ENCODE data around the gene TEAD1.
A peak's percentile ranks its signal among the peaks of the same experiment; 100 is the strongest.
"Not testable (repeated sequence)": the region's sequence is repeated elsewhere in the genome, so short reads cannot be mapped to it uniquely, and the experiment has no call there.

The TEAD1 gene

GRCh38 chr11:12868315-12869073 is 194.3 kb downstream of the TEAD1 start:
- H3K4me3 Mint-ChIP-seq, result no peak overlapping the region
- no peaks in the 10 kb centered on the region for H3K9me3 Mint-ChIP-seq
- TF ChIP-seq, protein P1, sequence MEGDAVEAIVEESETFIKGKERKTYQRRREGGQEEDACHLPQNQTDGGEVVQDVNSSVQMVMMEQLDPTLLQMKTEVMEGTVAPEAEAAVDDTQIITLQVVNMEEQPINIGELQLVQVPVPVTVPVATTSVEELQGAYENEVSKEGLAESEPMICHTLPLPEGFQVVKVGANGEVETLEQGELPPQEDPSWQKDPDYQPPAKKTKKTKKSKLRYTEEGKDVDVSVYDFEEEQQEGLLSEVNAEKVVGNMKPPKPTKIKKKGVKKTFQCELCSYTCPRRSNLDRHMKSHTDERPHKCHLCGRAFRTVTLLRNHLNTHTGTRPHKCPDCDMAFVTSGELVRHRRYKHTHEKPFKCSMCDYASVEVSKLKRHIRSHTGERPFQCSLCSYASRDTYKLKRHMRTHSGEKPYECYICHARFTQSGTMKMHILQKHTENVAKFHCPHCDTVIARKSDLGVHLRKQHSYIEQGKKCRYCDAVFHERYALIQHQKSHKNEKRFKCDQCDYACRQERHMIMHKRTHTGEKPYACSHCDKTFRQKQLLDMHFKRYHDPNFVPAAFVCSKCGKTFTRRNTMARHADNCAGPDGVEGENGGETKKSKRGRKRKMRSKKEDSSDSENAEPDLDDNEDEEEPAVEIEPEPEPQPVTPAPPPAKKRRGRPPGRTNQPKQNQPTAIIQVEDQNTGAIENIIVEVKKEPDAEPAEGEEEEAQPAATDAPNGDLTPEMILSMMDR (IDR thresholded peaks at IDR 0.05; ENCODE audit: unreplicated experiment in 3 of 3), result peak in 2 of 3 experiments; percentile 8 to 19
- peak overlapping the region in 2 of 3 experiments; percentile 21 to 37 for H3K27ac Mint-ChIP-seq
- H3K4me1 Mint-ChIP-seq, result peaks cover 30% of the 10 kb centered on the region
- no peaks in the 10 kb centered on the region for H3K27me3 Mint-ChIP-seq (ENCODE audit: low read depth)
- peaks cover 5% of the 10 kb centered on the region for H3K36me3 Mint-ChIP-seq (ENCODE audit: low read depth)

DNA sequence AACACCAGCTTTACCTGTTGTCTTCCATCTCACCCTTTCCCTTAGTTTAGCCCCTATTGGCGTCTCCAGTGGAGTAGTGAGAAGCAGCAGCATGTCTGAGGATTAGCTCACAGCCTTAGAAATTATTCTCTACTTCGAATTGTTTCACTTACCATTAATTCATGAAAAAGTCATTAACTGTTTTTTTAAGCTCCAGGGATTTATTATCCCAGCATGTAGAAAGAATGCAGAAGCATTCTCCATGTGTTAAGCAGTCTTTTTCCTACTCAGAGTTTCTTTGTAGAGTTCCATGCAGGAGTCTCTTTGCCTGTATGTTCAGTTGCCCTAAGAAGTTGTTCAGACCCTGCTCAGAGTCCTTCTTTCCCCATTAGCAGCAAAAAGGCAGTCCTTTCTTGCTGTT is 197.0 kb downstream of the TEAD1 start:
- no peaks in the 10 kb centered on the region for H3K27me3 Mint-ChIP-seq (ENCODE audit: low read depth)
- H3K4me1 Mint-ChIP-seq, result peaks cover 8% of the 10 kb centered on the region
- H3K4me3 Mint-ChIP-seq, result no peak overlapping the region
- TF ChIP-seq, protein P1 (IDR thresholded peaks at IDR 0.05; ENCODE audit: unreplicated experiment in 3 of 3), result no peak
- peak overlapping the region; percentile 55 to 89 (median 71) for H3K27ac Mint-ChIP-seq
- H3K36me3 Mint-ChIP-seq (ENCODE audit: low read depth), result peaks cover 5% of the 10 kb centered on the region
- H3K9me3 Mint-ChIP-seq, result no peaks in the 10 kb centered on the region

GRCh38 chr11:12871788-12872321 is 197.6 kb downstream of the TEAD1 start:
- TF ChIP-seq, protein P1 (IDR thresholded peaks at IDR 0.05; ENCODE audit: unreplicated experiment in 3 of 3), result no peak

GRCh38 chr11:12876340-12876739 is 202.1 kb downstream of the TEAD1 start:
- Mint-ChIP-seq H3K27me3 (ENCODE audit: low read depth) (no peaks in the 10 kb centered on the region), H3K9me3 (no peaks in the 10 kb centered on the region), H3K4me3 (no peak overlapping the region), H3K4me1 (peaks cover 4% of the 10 kb centered on the region), H3K27ac (no peak overlapping the region), H3K36me3 (ENCODE audit: low read depth) (peaks cover 35% of the 10 kb centered on the region)
- TF ChIP-seq, protein P1 (IDR thresholded peaks at IDR 0.05; ENCODE audit: unreplicated experiment in 3 of 3), result no peak

More at GRCh38 chr11:12871788-12872321, 197.6 kb downstream of the TEAD1 start:
- H3K27me3 Mint-ChIP-seq (ENCODE audit: low read depth), result no peaks in the 10 kb centered on the region
- peak overlapping the region; percentile 55 to 89 (median 71) for H3K27ac Mint-ChIP-seq
- peaks cover 9% of the 10 kb centered on the region for H3K36me3 Mint-ChIP-seq (ENCODE audit: low read depth)
- peaks cover 7% of the 10 kb centered on the region for H3K4me1 Mint-ChIP-seq
- no peak overlapping the region for H3K4me3 Mint-ChIP-seq
- no peaks in the 10 kb centered on the region for H3K9me3 Mint-ChIP-seq

DNA sequence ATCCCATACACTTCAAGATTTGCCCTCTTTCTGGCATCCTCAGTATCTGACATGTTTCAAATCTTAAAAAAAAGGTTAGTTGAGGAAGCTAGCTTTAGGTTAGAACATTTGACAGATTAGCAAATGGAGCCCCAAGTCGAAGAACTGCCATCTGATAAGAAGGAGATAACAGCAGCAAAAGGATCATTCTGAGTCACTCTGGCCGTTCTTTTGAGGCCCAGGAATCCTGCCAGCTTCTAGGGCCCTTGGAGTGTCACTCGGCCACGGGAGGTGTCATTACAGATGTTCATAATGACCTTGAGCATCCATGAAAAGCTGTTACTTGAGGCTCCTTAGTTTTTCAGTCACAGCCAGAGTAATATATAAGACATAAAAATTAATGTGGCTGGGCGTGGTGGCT is 202.8 kb downstream of the TEAD1 start:
- H3K27ac Mint-ChIP-seq, result no peak overlapping the region
- TF ChIP-seq, protein P1 (IDR thresholded peaks at IDR 0.05; ENCODE audit: unreplicated experiment in 3 of 3), result no peak
- no peak overlapping the region for H3K4me3 Mint-ChIP-seq
- peaks cover 33% of the 10 kb centered on the region for H3K36me3 Mint-ChIP-seq (ENCODE audit: low read depth)
- no peaks in the 10 kb centered on the region for H3K9me3 Mint-ChIP-seq
- no peaks in the 10 kb centered on the region for H3K4me1 Mint-ChIP-seq
- no peaks in the 10 kb centered on the region for H3K27me3 Mint-ChIP-seq (ENCODE audit: low read depth)

DNA sequence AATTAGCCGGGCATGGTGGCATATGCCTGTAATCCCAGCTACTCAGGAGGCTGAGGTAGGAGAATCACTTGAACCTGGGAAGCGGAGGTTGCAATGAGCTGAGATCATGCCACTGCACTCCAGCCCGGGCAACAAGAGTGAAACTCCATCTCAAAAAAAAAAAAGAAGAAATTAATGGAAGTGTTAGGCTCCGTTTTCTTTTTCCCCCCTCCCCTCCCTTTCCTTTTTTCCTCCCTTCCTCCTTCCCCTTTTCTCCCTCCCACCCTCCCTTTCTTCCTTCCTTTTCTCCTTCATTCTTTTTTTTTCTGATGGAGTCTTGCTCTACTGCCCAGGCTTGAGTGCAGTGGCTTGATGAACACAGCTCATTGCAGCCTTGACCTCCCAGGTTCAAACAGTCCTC is 203.3 kb downstream of the TEAD1 start:
- peaks cover 38% of the 10 kb centered on the region for H3K36me3 Mint-ChIP-seq (ENCODE audit: low read depth)
- not testable (repeated sequence) for H3K27ac Mint-ChIP-seq; H3K4me1 Mint-ChIP-seq; H3K27me3 Mint-ChIP-seq (ENCODE audit: low read depth); H3K4me3 Mint-ChIP-seq; H3K9me3 Mint-ChIP-seq

Data from nephron (organoid).